K562 (cell line): ENCODE measurements around the gene IRAK2. TPM values are rescaled to one million over a fixed set of nuclear protein-coding genes. Genes with fewer than 3 reads are reported as not detected.

Source experiments
- CBFA2T3 ChIP-seq: fragments of 450-650 bp; IDR thresholded peaks from 2 replicates; pipeline ENCODE4 v1.6.1; 2017
- DPF2 ChIP-seq: fragments of 450-650 bp; IDR thresholded peaks from 2 replicates; pipeline ENCODE4 v1.6.1; 2016
- HDAC1 ChIP-seq, 2 experiments: fragments of 450-650 bp; IDR thresholded peaks; 2 replicates each; pipeline ENCODE4 v1.6.1; 2016 to 2017; ENCODE audit warnings: inconsistent platforms in 1 of 2, mild to moderate bottlenecking in 1 of 2, moderate library complexity in 1 of 2
- JUND ChIP-seq, 2 experiments: IDR thresholded peaks; 2 replicates in 1 of 2; 3 replicates in 1 of 2; pipeline ENCODE4 v1.6.1; 2011; ENCODE audit warnings: borderline replicate concordance in 2 of 2, low read depth in 2 of 2, low read length in 2 of 2, improper control_type of control experiment in 1 of 2, missing biosample characterization in 1 of 2, missing genetic modification characterization in 1 of 2, missing genetic modification reagents in 1 of 2
- KHSRP ChIP-seq: fragments of 450-650 bp; IDR thresholded peaks from 2 replicates; pipeline ENCODE4 v1.6.1; 2017
- KLF13 ChIP-seq: fragments of 450-650 bp; IDR thresholded peaks from 2 replicates; pipeline ENCODE4 v1.6.1; 2016; ENCODE audit warnings: missing genetic modification characterization, low read depth, mild to moderate bottlenecking, missing compliant biosample characterization, moderate library complexity, borderline replicate concordance
- L3MBTL2 ChIP-seq: fragments of 450-650 bp; IDR thresholded peaks from 2 replicates; pipeline ENCODE4 v1.6.1; 2016; ENCODE audit warnings: mild to moderate bottlenecking, moderate library complexity
- PBX2 ChIP-seq, 2 experiments: IDR thresholded peaks in 1 of 2; conservative IDR thresholded peaks in 1 of 2; 2 replicates each; pipeline ENCODE4 v1.6.1; 2016; ENCODE audit warnings: low read depth in 2 of 2, mild to moderate bottlenecking in 1 of 2, missing compliant biosample characterization in 1 of 2, missing genetic modification characterization in 1 of 2, moderate library complexity in 1 of 2
- RBFOX2 ChIP-seq: fragments of 200-400 bp; formaldehyde crosslinking; IDR thresholded peaks from 2 replicates; pipeline ENCODE4 v1.6.1; 2017; ENCODE audit warnings: low read depth, mild to moderate bottlenecking, low read length, moderate library complexity
- SMAD4 ChIP-seq: fragments of 250-450 bp; sonication (Bioruptor Pico); conservative IDR thresholded peaks from 2 replicates; pipeline ENCODE4 v1.8.0; 2021; ENCODE audit warnings: inconsistent platforms, mild to moderate bottlenecking, moderate library complexity
- SMARCE1 ChIP-seq: fragments of 450-650 bp; IDR thresholded peaks from 2 replicates; pipeline ENCODE4 v1.7.1; 2016; ENCODE audit warnings: mild to moderate bottlenecking
- TFAP4 ChIP-seq: sonication (generic); formaldehyde crosslinking; IDR thresholded peaks from 2 replicates; pipeline ENCODE4 v1.8.0; 2022; ENCODE audit warnings: missing genetic modification reagents, mild to moderate bottlenecking, moderate library complexity, borderline replicate concordance
- ZBTB1 ChIP-seq: sonication (generic); formaldehyde crosslinking; IDR thresholded peaks from 2 replicates; pipeline ENCODE4 v1.8.1; 2023; ENCODE audit warnings: missing genetic modification reagents, low read depth, mild to moderate bottlenecking, borderline replicate concordance
- polyA plus RNA-seq, 8 experiments: library from polyadenylated mRNA; depleted of rRNA in 4 of 8; stranded (reverse) in 5 of 8; unstranded in 3 of 8; fragments of >200 nt; fragmentation: Nextera tagmentation in 2 of 8; fragmentation: Illumina TruSeq in 1 of 8; extraction: Ambion mirVana in 2 of 8; extraction: Trizol in 1 of 8; gene quantifications; 2 replicates each; pipeline versions ENCODE4 v1.2.1 to v1.2.3, GENCODE V29; 2011 to 2014; ENCODE audit warnings: inconsistent platforms in 1 of 8, missing spikeins in 1 of 8
- total RNA-seq, 7 experiments: library from RNA; depleted of rRNA in 6 of 7; stranded (reverse); fragments of >200 nt in 6 of 7; fragmentation: Illumina TruSeq in 2 of 7; extraction: Trizol in 2 of 7; gene quantifications; 2 replicates each; pipeline versions ENCODE4 v1.2.1 to v1.2.3, GENCODE V29; 2011 to 2021; ENCODE audit warnings: low replicate concordance in 1 of 7
- TF ChIP-seq, protein P1 (sequence below): fragments of 150-350 bp; conservative IDR thresholded peaks from 2 replicates; pipeline ENCODE4 v1.6.1; 2014; ENCODE audit warnings: low read length
- TF ChIP-seq, protein P2 (sequence below): fragments of 450-650 bp; IDR thresholded peaks from 2 replicates; pipeline ENCODE4 v1.6.1; 2016; ENCODE audit warnings: antibody characterized with exemption

The IRAK2 gene
- total and polyA plus RNA-seq, 9 of the 15 experiments (the other 6 are each of a cell fraction or from before 2014, with no cell fraction given) = 0.42 to 4.4 (median 2.7) TPM

DNA sequence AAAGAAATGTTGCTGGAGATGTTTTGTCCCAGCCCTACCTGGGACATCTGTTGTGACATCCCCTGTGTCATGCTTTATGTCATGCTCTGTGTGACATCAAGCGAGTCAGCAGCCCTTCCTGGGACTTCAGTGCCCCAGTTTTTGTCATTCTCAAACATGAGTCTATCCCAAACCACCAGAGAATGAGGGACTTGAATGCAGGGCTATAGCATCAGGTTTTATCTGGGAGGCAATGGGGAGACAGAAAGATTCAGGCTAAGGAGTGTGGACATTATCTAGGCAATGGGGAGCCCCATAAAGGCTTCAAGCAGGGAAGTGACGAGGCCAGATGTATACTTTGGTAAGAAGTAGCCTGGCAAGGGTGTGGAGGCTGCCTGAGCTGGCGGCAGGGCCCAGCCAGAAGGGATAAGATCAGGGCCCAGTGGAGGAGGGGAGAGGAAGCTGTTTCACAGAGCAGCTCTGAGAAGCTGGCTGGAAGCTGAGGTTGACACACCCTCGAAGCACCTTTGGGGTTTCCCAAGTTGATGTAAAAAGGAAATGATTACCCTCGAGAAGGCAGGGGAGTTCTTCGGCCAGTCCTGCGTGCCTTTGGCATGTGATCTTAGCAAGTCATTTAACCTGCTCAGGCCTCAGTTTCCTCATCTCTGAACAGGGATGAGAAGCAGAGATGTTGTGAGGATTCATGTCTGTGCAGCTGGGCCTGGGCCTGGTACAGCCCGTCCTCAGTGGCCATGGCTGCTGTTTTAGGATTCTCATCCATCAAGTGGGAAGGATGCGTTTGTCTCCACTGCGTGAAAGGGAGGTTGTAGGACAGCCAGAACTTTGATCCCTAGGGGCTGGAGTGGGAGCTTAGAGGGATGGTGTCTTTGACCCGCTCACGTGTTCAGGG, 34.3 kb downstream of the IRAK2 start (continued):
- TF ChIP-seq, protein P1, sequence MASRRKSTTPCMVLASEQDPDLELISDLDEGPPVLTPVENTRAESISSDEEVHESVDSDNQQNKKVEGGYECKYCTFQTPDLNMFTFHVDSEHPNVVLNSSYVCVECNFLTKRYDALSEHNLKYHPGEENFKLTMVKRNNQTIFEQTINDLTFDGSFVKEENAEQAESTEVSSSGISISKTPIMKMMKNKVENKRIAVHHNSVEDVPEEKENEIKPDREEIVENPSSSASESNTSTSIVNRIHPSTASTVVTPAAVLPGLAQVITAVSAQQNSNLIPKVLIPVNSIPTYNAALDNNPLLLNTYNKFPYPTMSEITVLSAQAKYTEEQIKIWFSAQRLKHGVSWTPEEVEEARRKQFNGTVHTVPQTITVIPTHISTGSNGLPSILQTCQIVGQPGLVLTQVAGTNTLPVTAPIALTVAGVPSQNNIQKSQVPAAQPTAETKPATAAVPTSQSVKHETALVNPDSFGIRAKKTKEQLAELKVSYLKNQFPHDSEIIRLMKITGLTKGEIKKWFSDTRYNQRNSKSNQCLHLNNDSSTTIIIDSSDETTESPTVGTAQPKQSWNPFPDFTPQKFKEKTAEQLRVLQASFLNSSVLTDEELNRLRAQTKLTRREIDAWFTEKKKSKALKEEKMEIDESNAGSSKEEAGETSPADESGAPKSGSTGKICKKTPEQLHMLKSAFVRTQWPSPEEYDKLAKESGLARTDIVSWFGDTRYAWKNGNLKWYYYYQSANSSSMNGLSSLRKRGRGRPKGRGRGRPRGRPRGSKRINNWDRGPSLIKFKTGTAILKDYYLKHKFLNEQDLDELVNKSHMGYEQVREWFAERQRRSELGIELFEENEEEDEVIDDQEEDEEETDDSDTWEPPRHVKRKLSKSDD = no peak
- TF ChIP-seq KHSRP (no peak), JUND (IDR thresholded peaks at IDR 0.05; ENCODE audit: borderline replicate concordance, low read depth, low read length) (peak; percentile 34; the same call in 1 of the 2 replicates), JUND (tag; IDR thresholded peaks at IDR 0.05; ENCODE audit: borderline replicate concordance, low read depth, low read length) (peak; percentile 30; the same call in 1 of the 3 replicates), SMARCE1 (peak; percentile 45; the same call in 1 of the 2 replicates), CBFA2T3 (0 out of 2 replicates have a peak, but pooled peaks have one; percentile 11), HDAC1 (IDR thresholded peaks at IDR 0.05) (peak in 1 of 2 experiments; percentile 14; a peak in 1 of 4 replicates), ZBTB1 (CRISPR knock-in tag) (no peak), RBFOX2 (no peak), SMAD4 (CRISPR knock-in tag) (peak; percentile 42; the same call in 1 of the 2 replicates), PBX2 (CRISPR knock-in tag; IDR thresholded peaks at IDR 0.05; ENCODE audit: low read depth) (no peak), PBX2 (tag; conservative IDR thresholded peaks at IDR 0.05; ENCODE audit: low read depth) (no peak), KLF13 (tag) (no peak), L3MBTL2 (peak; percentile 82), DPF2 (peak; percentile 74; the same call in 1 of the 2 replicates), TFAP4 (CRISPR knock-in tag) (peak; percentile 36; the same call in 1 of the 2 replicates)
- TF ChIP-seq, protein P2, sequence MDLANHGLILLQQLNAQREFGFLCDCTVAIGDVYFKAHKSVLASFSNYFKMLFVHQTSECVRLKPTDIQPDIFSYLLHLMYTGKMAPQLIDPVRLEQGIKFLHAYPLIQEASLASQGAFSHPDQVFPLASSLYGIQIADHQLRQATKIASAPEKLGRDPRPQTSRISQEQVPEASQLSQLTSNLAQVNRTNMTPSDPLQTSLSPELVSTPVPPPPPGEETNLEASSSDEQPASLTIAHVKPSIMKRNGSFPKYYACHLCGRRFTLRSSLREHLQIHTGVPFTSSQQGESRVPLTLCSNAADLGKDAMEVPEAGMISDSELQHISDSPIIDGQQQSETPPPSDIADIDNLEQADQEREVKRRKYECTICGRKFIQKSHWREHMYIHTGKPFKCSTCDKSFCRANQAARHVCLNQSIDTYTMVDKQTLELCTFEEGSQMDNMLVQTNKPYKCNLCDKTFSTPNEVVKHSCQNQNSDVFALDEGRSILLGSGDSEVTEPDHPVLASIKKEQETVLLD = 0 out of 2 replicates have a peak, but pooled peaks have one; percentile 25
